OCI-LY3 (cell line): Measurements from ENCODE around the gene TEX48.

Source experiments
- EZH2phosphoT487 ChIP-seq: fragments of 200-600 bp; shearing (Covaris generic); IDR thresholded peaks from 2 replicates; pipeline ENCODE4 v1.6.1; 2018; ENCODE audit warnings: antibody characterized with exemption, mixed run types, low read depth
- TF ChIP-seq, protein P1 (sequence below): fragments of 200-600, 300-600 bp; sonication (generic); IDR thresholded peaks from 2 replicates; pipeline ENCODE4 v1.5.1; 2014; ENCODE audit warnings: antibody characterized with exemption, low read length, low read depth

GRCh38 chr9:114674076-114674797, 7.8 kb downstream of the TEX48 start:
- TF ChIP-seq, protein P1, sequence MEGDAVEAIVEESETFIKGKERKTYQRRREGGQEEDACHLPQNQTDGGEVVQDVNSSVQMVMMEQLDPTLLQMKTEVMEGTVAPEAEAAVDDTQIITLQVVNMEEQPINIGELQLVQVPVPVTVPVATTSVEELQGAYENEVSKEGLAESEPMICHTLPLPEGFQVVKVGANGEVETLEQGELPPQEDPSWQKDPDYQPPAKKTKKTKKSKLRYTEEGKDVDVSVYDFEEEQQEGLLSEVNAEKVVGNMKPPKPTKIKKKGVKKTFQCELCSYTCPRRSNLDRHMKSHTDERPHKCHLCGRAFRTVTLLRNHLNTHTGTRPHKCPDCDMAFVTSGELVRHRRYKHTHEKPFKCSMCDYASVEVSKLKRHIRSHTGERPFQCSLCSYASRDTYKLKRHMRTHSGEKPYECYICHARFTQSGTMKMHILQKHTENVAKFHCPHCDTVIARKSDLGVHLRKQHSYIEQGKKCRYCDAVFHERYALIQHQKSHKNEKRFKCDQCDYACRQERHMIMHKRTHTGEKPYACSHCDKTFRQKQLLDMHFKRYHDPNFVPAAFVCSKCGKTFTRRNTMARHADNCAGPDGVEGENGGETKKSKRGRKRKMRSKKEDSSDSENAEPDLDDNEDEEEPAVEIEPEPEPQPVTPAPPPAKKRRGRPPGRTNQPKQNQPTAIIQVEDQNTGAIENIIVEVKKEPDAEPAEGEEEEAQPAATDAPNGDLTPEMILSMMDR: no peak
- TF ChIP-seq EZH2phosphoT487: no peak
